OCI-LY7 (cell line): ENCODE measurements around the gene FHIT. TPM values are rescaled to one million over a fixed set of nuclear protein-coding genes. Genes with fewer than 3 reads are reported as not detected.

Source experiments
- BruUV-seq: library from RNA; stranded (reverse); fragments of 400-500 nt; replicated peaks from 2 replicates; lab custom pipeline; 2021; lab: Mats Ljungman, UMichigan
- CTCF ChIA-PET: fragments of 300-600 bp; sonication (Branson Sonifier 250); formaldehyde crosslinking; loops from one replicate; lab custom pipeline; 2022; ENCODE audit warnings: antibody characterized with exemption; ENCODE audit not compliant: unreplicated experiment; lab: Charles Lee
- POLR2A ChIA-PET: fragments of 300-600 bp; sonication (Branson Sonifier 250); formaldehyde crosslinking; loops from one replicate; lab custom pipeline; 2022; ENCODE audit warnings: antibody characterized with exemption; lab: Charles Lee
- DNase-seq: peaks from one replicate; pipeline ENCODE4 v3.0.0-alpha.2; 2015; ENCODE audit warnings: low spot score
- H2AFZ ChIP-seq: fragments of 200-600 bp; sonication (generic), shearing (Covaris generic); 2 replicates; pipeline ENCODE4 v1.6.1; 2014; ENCODE audit warnings: mild to moderate bottlenecking, antibody characterized with exemption, low read length, moderate library complexity
- H3K27ac ChIP-seq: fragments of 200-600 bp; sonication (generic); 2 replicates; pipeline ENCODE4 v1.5.1; 2014; ENCODE audit warnings: mixed run types, low read depth, mild to moderate bottlenecking, moderate library complexity, low read length, inconsistent platforms; ENCODE audit not compliant: poor library complexity, severe bottlenecking
- H3K36me3 ChIP-seq: fragments of 200-600 bp; sonication (generic); 2 replicates; pipeline ENCODE4 v1.6.1; 2014; ENCODE audit warnings: mild to moderate bottlenecking, antibody characterized with exemption, low read length, moderate library complexity, mixed read lengths; ENCODE audit not compliant: insufficient read depth
- H3K4me1 ChIP-seq: fragments of 200-600 bp; sonication (generic); 2 replicates; pipeline ENCODE4 v1.5.1; 2014; ENCODE audit warnings: mild to moderate bottlenecking, low read length; ENCODE audit not compliant: insufficient read depth, poor library complexity, severe bottlenecking
- H3K4me2 ChIP-seq: fragments of 200-600 bp; sonication (generic); 2 replicates; pipeline ENCODE4 v1.6.1; 2014; ENCODE audit warnings: mild to moderate bottlenecking, low read length
- H3K4me3 ChIP-seq: fragments of 200-600 bp; sonication (generic); 2 replicates; pipeline ENCODE4 v1.5.1; 2014; ENCODE audit warnings: mild to moderate bottlenecking, low read depth, low read length; ENCODE audit not compliant: poor library complexity, severe bottlenecking
- H3K79me2 ChIP-seq: fragments of 200-600 bp; sonication (generic); 2 replicates; pipeline ENCODE4 v1.6.1; 2016; ENCODE audit warnings: low read depth, mild to moderate bottlenecking, low read length, moderate library complexity, mixed read lengths; ENCODE audit not compliant: insufficient read depth
- H3K9me2 ChIP-seq: fragments of 200-600 bp; sonication (generic); 2 replicates; pipeline ENCODE4 v1.6.1; 2016; ENCODE audit warnings: mild to moderate bottlenecking, low read length, mixed read lengths; ENCODE audit not compliant: insufficient read depth
- H3K9me3 ChIP-seq: fragments of 200-600 bp; sonication (generic); 2 replicates; pipeline ENCODE4 v1.6.1; 2014; ENCODE audit warnings: mild to moderate bottlenecking, mixed run types, low read length, mixed read lengths
- H4K20me1 ChIP-seq: fragments of 200-600 bp; sonication (generic); 2 replicates; pipeline ENCODE4 v1.6.1; 2014; ENCODE audit warnings: mild to moderate bottlenecking, antibody characterized with exemption, low read length, moderate library complexity, mixed read lengths; ENCODE audit not compliant: insufficient read depth
- CTCF ChIP-seq: fragments of 200-600 bp; sonication (generic); conservative IDR thresholded peaks from 2 replicates; pipeline ENCODE4 v1.5.1; 2014; ENCODE audit warnings: mild to moderate bottlenecking, antibody characterized with exemption, low read length, moderate library complexity, mixed read lengths
- EZH2phosphoT487 ChIP-seq: fragments of 200-600 bp; sonication (generic); IDR thresholded peaks from 2 replicates; pipeline ENCODE4 v1.6.1; 2018; ENCODE audit warnings: low read depth, borderline replicate concordance, mild to moderate bottlenecking, mixed run types, antibody characterized with exemption, low read length, moderate library complexity, mixed read lengths
- intact Hi-C: fragments of 100-400 bp; cut with micrococcal nuclease; formaldehyde crosslinking; loops from one replicate; pipeline ENCODE4 v1.10.0; 2022; ENCODE audit not compliant: unreplicated experiment
- total RNA-seq, 2 experiments: library from RNA; depleted of rRNA in 1 of 2; stranded (reverse); fragments of >200 nt in 1 of 2; shearing (Covaris generic) in 1 of 2; gene quantifications; 2 replicates each; pipeline ENCODE4 v1.2.3, GENCODE V29; 2014 to 2022

Gene FHIT
- total RNA-seq, 2 experiments from 2014 or later, result 5.0 to 10.9 TPM

DNA sequence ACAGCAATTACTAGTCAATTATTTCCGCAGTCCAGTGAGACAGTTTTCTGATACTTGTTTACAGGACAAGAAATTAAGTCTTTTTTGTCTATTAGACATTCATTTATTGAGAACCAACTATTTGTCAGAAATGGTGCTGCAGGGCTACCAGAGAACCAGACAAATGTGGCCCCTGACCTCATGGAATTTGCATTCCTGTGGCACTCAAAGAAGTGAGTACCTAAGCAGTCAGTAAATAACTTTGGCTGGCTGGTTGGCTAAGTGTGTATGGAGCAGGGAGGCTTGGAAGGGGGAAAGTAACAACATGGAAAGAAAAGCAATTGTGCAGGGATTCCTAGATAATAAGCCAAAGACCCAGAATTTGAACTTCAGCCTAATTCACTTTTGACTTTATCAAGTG is 1364.5 kb downstream of the FHIT start:
- TF ChIP-seq EZH2phosphoT487 (no peak), CTCF (no peak)
- CTCF ChIA-PET, result no interaction called here

GRCh38 chr3:59885899-59886400 is 1365.3 kb downstream of the FHIT start:
- no TSS peak for BruUV-seq
- H4K20me1 ChIP-seq, result no peaks in the 10 kb centered on the region
- no peaks in the 10 kb centered on the region for H3K9me2 ChIP-seq
- no peak for DNase-seq
- H3K4me2 ChIP-seq, result no peak overlapping the region
- H3K36me3 ChIP-seq, result no peaks in the 10 kb centered on the region
- ChIA-PET POLR2A (no interaction called here), CTCF (no interaction called here)
- TF ChIP-seq EZH2phosphoT487 (no peak), CTCF (no peak)
- H3K27ac ChIP-seq, result no peak overlapping the region
- no peaks in the 10 kb centered on the region for H3K4me1 ChIP-seq
- no peaks in the 10 kb centered on the region for H3K79me2 ChIP-seq
- no peak overlapping the region for H2AFZ ChIP-seq
- no peaks in the 10 kb centered on the region for H3K9me3 ChIP-seq
- no peak overlapping the region for H3K4me3 ChIP-seq
- intact Hi-C loops, result no loop called here

More for the DNA sequence above, 1364.5 kb downstream of the FHIT start:
- Histone ChIP-seq H3K36me3 (no peaks in the 10 kb centered on the region), H3K79me2 (no peaks in the 10 kb centered on the region), H4K20me1 (no peaks in the 10 kb centered on the region), H3K9me2 (no peaks in the 10 kb centered on the region), H3K4me3 (no peak overlapping the region), H3K4me2 (no peak overlapping the region), H3K9me3 (no peaks in the 10 kb centered on the region), H2AFZ (no peak overlapping the region), H3K27ac (no peak overlapping the region), H3K4me1 (no peaks in the 10 kb centered on the region)
- no TSS peak for BruUV-seq
- intact Hi-C loops, result no loop called here
- POLR2A ChIA-PET, result no interaction called here
- DNase-seq, result no peak

GRCh38 chr3:59885101-59885500 is 1366.2 kb downstream of the FHIT start:
- Histone ChIP-seq H3K4me3 (no peak overlapping the region), H3K4me1 (no peaks in the 10 kb centered on the region), H4K20me1 (no peaks in the 10 kb centered on the region), H3K9me3 (no peaks in the 10 kb centered on the region), H3K79me2 (no peaks in the 10 kb centered on the region), H3K36me3 (no peaks in the 10 kb centered on the region), H2AFZ (no peak overlapping the region), H3K27ac (no peak overlapping the region), H3K9me2 (no peaks in the 10 kb centered on the region), H3K4me2 (no peak overlapping the region)
- no peak for DNase-seq
- intact Hi-C loops, result no loop called here
- TF ChIP-seq EZH2phosphoT487 (no peak), CTCF (no peak)
- BruUV-seq, result no TSS peak
- POLR2A ChIA-PET, result no interaction called here
- CTCF ChIA-PET, result no interaction called here
